B cell (primary cell): Measurements from ENCODE around the gene ESCO1.

Source experiments
- CTCF ChIP-seq: fragments of 200-600 bp; IDR thresholded peaks from one replicate; pipeline ENCODE4 v1.8.0; 2022; ENCODE audit warnings: antibody characterized with exemption, mild to moderate bottlenecking
- EZH2 ChIP-seq: IDR thresholded peaks from 2 replicates; pipeline ENCODE4 v1.6.1; 2012; ENCODE audit warnings: borderline replicate concordance, low read depth, mild to moderate bottlenecking, moderate library complexity, low read length; ENCODE audit not compliant: insufficient read depth, poor library complexity, severe bottlenecking

- no peak for TF ChIP-seq EZH2
- TF ChIP-seq CTCF = no peak
Observed at GRCh38 chr18:21634588-21635199, 34.2 kb upstream of the ESCO1 start.
